Activated T-cell treated with anti-CD3 and anti-CD28 coated beads, Interleukin-2, amount 50 U/mL, for 24 hours (primary cell): ENCODE measurements around the gene EMSY.
"Not testable (repeated sequence)": the region's sequence is repeated elsewhere in the genome, so short reads cannot be mapped to it uniquely, and the experiment has no call there.

Experiments used
- DNase-seq: peaks from one replicate; pipeline ENCODE4 v3.0.0-alpha.2; 2020
- H3K27ac Mint-ChIP-seq: 2 replicates; pipeline ENCODE4 v1.8.0; 2020; ENCODE audit warnings: mild to moderate bottlenecking, mixed read lengths
- H3K27me3 Mint-ChIP-seq: 2 replicates; pipeline ENCODE4 v1.8.0; 2020; ENCODE audit warnings: mixed read lengths
- H3K36me3 Mint-ChIP-seq: 2 replicates; pipeline ENCODE4 v1.8.0; 2020; ENCODE audit warnings: low read depth, mixed read lengths
- H3K4me1 Mint-ChIP-seq: 2 replicates; pipeline ENCODE4 v1.8.0; 2020; ENCODE audit warnings: low read depth, mixed read lengths
- H3K4me3 Mint-ChIP-seq: 2 replicates; pipeline ENCODE4 v1.8.0; 2020; ENCODE audit warnings: mild to moderate bottlenecking, moderate library complexity, mixed read lengths
- H3K9me3 Mint-ChIP-seq: 2 replicates; pipeline ENCODE4 v1.8.0; 2020; ENCODE audit warnings: mixed read lengths

EMSY gene, protein sequence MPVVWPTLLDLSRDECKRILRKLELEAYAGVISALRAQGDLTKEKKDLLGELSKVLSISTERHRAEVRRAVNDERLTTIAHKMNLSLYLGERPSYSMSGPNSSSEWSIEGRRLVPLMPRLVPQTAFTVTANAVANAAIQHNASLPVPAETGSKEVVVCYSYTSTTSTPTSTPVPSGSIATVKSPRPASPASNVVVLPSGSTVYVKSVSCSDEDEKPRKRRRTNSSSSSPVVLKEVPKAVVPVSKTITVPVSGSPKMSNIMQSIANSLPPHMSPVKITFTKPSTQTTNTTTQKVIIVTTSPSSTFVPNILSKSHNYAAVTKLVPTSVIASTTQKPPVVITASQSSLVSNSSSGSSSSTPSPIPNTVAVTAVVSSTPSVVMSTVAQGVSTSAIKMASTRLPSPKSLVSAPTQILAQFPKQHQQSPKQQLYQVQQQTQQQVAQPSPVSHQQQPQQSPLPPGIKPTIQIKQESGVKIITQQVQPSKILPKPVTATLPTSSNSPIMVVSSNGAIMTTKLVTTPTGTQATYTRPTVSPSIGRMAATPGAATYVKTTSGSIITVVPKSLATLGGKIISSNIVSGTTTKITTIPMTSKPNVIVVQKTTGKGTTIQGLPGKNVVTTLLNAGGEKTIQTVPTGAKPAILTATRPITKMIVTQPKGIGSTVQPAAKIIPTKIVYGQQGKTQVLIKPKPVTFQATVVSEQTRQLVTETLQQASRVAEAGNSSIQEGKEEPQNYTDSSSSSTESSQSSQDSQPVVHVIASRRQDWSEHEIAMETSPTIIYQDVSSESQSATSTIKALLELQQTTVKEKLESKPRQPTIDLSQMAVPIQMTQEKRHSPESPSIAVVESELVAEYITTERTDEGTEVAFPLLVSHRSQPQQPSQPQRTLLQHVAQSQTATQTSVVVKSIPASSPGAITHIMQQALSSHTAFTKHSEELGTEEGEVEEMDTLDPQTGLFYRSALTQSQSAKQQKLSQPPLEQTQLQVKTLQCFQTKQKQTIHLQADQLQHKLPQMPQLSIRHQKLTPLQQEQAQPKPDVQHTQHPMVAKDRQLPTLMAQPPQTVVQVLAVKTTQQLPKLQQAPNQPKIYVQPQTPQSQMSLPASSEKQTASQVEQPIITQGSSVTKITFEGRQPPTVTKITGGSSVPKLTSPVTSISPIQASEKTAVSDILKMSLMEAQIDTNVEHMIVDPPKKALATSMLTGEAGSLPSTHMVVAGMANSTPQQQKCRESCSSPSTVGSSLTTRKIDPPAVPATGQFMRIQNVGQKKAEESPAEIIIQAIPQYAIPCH (N-terminal part only)

DNA sequence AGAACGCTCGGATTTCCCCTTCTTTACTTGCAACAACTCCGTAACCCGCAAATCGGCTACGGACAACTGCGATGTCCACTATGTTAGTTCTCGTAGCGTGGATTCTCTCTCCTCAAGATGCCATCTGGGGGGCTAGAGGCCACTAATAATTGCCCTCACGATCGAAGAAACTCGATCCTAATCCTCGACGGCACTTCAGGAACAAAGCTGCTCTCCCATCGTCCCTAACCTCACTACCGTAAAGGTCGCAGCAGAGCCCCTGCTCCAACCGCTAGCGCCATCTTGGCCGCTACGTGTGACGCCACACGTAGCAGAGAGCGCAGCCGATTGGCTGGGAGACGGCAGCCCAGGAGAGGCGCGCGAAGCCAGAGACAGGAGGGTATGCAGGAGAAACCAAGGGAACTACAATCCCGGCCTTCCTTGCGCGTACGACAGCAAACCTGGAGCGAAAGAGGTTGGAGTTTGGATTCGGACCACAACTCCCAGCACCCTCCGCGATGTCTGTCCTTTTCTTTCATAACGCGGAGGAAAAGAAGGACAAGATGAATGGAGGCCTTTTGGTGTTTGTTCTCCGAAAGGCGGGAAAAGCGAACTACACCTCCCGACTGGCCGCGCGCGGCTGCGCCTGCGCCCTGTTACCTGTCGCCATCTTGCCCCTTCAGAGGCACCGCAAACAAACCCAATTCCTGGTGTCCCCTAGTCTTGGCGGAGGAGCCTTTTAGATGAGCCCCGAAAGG, at the start of gene EMSY:
TSS of gene EMSY (plus strand) at position 635 of the 737 bp plus-strand sequence. CDS start 1,921 bp downstream, outside the sequence.
- peak; percentile 91 for DNase-seq
- Mint-ChIP-seq H3K9me3 (no peaks in the 10 kb centered on the region), H3K4me3 (peak within 1 kb of the TSS; percentile 98), H3K27me3 (no peaks in the 10 kb centered on the region), H3K27ac (peak within 1 kb of the TSS; percentile 99), H3K4me1 (peaks cover 42% of the 10 kb centered on the region), H3K36me3 (peaks cover 68% of the 10 kb centered on the region)

DNA sequence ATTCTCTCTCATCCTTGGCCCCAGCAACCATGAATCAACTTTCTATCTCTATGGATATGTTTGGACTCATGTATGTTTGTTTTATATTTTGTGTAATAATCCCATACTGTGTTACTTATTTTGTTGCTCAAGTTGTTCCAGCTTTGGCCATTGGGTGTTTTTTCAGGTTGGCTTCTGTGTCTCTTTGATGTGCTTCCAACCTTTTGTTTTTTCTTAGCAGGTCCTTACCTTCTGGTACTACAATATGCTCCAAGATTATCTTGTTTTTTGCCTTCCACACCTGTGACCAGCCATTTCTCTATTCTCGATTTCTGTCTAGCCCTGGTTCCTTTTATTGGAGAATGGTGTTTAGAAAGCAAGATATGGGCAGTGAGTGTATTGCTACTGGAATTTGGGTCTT, 49.5 kb upstream of the EMSY start:
- DNase-seq, result no peak
- H3K4me1 Mint-ChIP-seq, result no peaks in the 10 kb centered on the region
- H3K27ac Mint-ChIP-seq, result no peak overlapping the region
- H3K4me3 Mint-ChIP-seq, result no peak overlapping the region
- no peaks in the 10 kb centered on the region for H3K36me3 Mint-ChIP-seq
- no peaks in the 10 kb centered on the region for H3K27me3 Mint-ChIP-seq
- H3K9me3 Mint-ChIP-seq, result no peaks in the 10 kb centered on the region

DNA sequence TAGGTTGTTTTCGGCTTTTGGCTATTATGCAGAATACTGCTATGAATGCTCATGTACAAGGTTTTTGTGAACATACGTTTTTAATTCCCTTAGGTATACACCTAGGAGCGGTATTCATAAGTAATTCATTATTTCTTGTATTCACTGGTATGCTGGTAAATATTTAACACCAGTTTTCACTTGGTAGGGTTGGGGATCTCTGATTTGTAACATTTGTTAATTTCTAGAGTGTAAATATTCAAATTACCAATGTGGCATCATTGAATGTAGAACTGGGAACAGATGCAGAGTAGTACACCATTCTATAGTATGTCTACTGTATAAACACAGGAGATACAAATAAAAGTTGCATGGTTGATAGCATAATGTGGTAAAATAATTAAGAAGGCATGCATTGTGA, 47.4 kb upstream of the EMSY start:
- Mint-ChIP-seq H3K4me1 (no peaks in the 10 kb centered on the region), H3K36me3 (no peaks in the 10 kb centered on the region), H3K9me3 (no peaks in the 10 kb centered on the region), H3K27ac (no peak overlapping the region), H3K27me3 (no peaks in the 10 kb centered on the region), H3K4me3 (no peak overlapping the region)
- no peak for DNase-seq

GRCh38 chr11:76400967-76401366, 43.9 kb upstream of the EMSY start:
- DNase-seq, result no peak
- no peaks in the 10 kb centered on the region for H3K4me1 Mint-ChIP-seq
- H3K27me3 Mint-ChIP-seq, result no peaks in the 10 kb centered on the region
- H3K36me3 Mint-ChIP-seq, result no peaks in the 10 kb centered on the region
- H3K9me3 Mint-ChIP-seq, result no peaks in the 10 kb centered on the region
- H3K27ac Mint-ChIP-seq, result no peak overlapping the region
- H3K4me3 Mint-ChIP-seq, result no peak overlapping the region

- not testable (repeated sequence) for H3K36me3 Mint-ChIP-seq, H3K4me1 Mint-ChIP-seq, H3K4me3 Mint-ChIP-seq, H3K27ac Mint-ChIP-seq, H3K27me3 Mint-ChIP-seq, H3K9me3 Mint-ChIP-seq, DNase-seq
Observed at GRCh38 chr11:76401484-76401883, 43.3 kb upstream of the EMSY start.

GRCh38 chr11:76406359-76406758, 38.5 kb upstream of the EMSY start:
- Mint-ChIP-seq H3K27ac (no peak overlapping the region), H3K4me1 (no peaks in the 10 kb centered on the region), H3K9me3 (no peaks in the 10 kb centered on the region), H3K4me3 (no peak overlapping the region), H3K27me3 (no peaks in the 10 kb centered on the region), H3K36me3 (no peaks in the 10 kb centered on the region)
- no peak for DNase-seq

DNA sequence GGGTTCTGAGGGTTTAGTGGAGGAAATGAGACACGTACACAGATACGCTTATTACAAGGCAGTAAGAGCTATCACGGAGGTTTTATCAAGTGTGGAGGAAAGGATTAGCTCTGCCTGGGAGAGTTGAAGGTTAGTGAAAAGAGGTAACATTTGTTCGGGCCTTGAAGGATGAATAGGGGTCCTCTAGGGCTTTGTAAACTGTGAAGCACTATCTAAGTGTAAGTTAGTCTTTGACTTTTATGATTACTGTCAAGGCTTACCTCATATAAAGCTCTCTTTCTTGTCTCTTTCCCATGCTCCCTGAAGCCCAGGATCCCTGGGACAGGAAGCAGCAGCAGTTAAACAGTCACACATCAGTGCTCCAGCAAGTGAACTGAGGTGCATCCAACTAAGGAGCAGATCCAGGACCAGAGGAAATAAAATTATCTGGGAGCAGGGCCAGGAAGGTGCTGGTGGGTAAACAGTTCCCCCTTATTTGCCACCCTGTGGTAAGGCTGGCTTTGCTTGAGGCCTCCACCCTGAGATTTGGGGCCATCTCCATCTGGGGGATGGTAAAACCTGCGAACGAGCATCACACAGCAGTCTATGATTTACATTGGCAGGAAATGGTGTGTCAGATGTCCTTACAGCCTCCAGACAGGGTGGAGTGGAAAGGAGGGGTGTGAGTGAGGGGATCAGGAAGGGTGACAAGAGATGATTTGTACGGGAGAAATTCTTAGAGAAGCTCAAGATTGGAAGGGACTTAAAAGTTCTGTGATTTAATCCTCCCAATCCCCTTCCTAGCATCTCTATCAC, 36.5 kb upstream of the EMSY start:
- Mint-ChIP-seq H3K27ac (no peak overlapping the region), H3K27me3 (no peaks in the 10 kb centered on the region), H3K4me3 (no peak overlapping the region), H3K9me3 (no peaks in the 10 kb centered on the region), H3K36me3 (no peaks in the 10 kb centered on the region), H3K4me1 (no peaks in the 10 kb centered on the region)
- no peak for DNase-seq

DNA sequence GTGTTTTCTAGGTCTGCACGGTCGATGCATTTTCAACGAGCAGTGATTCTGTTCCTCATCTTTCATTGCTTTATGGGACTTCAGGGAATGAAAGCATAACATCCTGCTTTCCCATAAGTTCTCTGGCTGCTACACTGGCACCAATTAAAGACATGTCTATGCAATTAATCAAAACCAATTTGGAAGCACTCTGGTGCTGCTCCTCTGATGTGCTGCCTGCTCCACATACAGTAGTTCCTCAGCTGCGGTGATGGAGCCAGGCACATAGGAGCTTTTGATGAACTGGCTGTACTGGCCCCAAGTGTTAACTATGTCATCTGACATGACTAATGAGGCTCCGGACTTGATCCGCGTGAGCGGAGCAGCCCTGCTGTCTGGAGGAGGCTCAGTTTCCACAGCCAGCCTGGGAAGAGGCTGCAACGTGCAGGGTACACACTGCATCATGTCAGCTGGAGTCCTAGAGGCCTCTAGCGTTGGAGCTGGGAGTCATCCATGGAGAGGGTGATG, 33.9 kb upstream of the EMSY start:
- no peak overlapping the region for H3K27ac Mint-ChIP-seq
- no peak for DNase-seq
- H3K9me3 Mint-ChIP-seq, result no peaks in the 10 kb centered on the region
- peaks cover under 1% of the 10 kb centered on the region for H3K27me3 Mint-ChIP-seq
- H3K4me1 Mint-ChIP-seq, result no peaks in the 10 kb centered on the region
- H3K4me3 Mint-ChIP-seq, result no peak overlapping the region
- H3K36me3 Mint-ChIP-seq, result no peaks in the 10 kb centered on the region

DNA sequence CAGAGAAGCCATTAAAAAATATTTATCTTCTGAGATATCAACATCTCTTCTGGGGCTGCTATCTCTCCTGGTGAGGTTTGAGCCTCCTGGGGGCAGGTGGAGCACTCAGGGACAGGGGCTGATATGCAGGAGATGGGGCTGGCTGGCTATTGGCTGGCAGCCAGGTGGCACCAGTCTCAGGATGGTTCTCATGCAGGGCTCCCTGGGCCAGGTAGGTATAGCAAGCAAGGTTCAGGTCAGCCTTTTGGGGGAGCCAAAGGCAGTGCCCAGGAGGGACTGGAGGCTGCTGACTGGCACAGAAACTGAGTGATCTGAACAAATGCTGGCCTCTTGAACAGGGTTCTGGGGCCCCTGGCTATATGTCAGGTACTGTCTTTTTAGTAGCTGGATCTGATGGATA, 29.7 kb upstream of the EMSY start:
- Mint-ChIP-seq H3K36me3 (no peaks in the 10 kb centered on the region), H3K4me3 (no peak overlapping the region), H3K27ac (no peak overlapping the region), H3K9me3 (no peaks in the 10 kb centered on the region), H3K27me3 (peaks cover 7% of the 10 kb centered on the region), H3K4me1 (no peaks in the 10 kb centered on the region)
- DNase-seq, result no peak

GRCh38 chr11:76419896-76420295, 24.9 kb upstream of the EMSY start:
- no peaks in the 10 kb centered on the region for H3K36me3 Mint-ChIP-seq
- H3K4me1 Mint-ChIP-seq, result peaks cover 10% of the 10 kb centered on the region
- H3K27ac Mint-ChIP-seq, result no peak overlapping the region
- H3K9me3 Mint-ChIP-seq, result no peaks in the 10 kb centered on the region
- no peak overlapping the region for H3K4me3 Mint-ChIP-seq
- no peak for DNase-seq
- H3K27me3 Mint-ChIP-seq, result peaks cover 7% of the 10 kb centered on the region

GRCh38 chr11:76424379-76424778, 20.4 kb upstream of the EMSY start:
- no peaks in the 10 kb centered on the region for H3K36me3 Mint-ChIP-seq
- no peaks in the 10 kb centered on the region for H3K9me3 Mint-ChIP-seq
- peak overlapping the region; percentile 10 for H3K27ac Mint-ChIP-seq
- H3K4me3 Mint-ChIP-seq, result no peak overlapping the region
- DNase-seq, result no peak
- peaks cover 12% of the 10 kb centered on the region for H3K4me1 Mint-ChIP-seq
- peaks cover 3% of the 10 kb centered on the region for H3K27me3 Mint-ChIP-seq

- no peak overlapping the region for H3K4me3 Mint-ChIP-seq
- no peaks in the 10 kb centered on the region for H3K9me3 Mint-ChIP-seq
- peaks cover 3% of the 10 kb centered on the region for H3K27me3 Mint-ChIP-seq
- no peaks in the 10 kb centered on the region for H3K36me3 Mint-ChIP-seq
- no peak for DNase-seq
- H3K4me1 Mint-ChIP-seq, result peaks cover 12% of the 10 kb centered on the region
- H3K27ac Mint-ChIP-seq, result peak overlapping the region; percentile 10
Observed at GRCh38 chr11:76424891-76425290, 19.9 kb upstream of the EMSY start.

DNA sequence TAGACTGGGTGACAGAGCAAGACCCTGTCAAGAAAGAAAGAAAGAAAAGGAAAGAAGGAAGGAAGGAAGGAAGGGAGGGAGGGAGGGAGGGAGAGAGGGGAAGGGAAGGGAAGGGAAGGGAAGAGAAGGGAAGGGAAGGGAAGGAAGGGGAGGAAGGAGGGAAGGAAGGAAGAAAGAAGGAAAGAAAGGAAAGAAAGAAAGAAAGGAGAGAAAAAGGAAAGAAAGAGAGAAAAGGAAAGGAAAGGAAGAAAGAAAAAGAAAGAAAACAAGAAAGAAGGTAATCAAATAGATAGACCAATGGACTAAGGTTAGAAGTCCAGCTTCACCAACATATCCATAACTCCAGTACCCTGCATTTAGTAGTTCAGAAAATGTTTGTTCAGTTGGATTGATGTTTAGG, 18.2 kb upstream of the EMSY start:
- Mint-ChIP-seq H3K27me3 (peaks cover 3% of the 10 kb centered on the region), H3K4me3 (no peak overlapping the region), H3K9me3 (no peaks in the 10 kb centered on the region), H3K36me3 (no peaks in the 10 kb centered on the region), H3K4me1 (peaks cover 12% of the 10 kb centered on the region), H3K27ac (no peak overlapping the region)
- DNase-seq, result no peak
